Inferior parietal cortex (tissue), 1 donor: ENCODE measurements around the gene PSD4.

Experiments used
- DNase-seq: peaks from one replicate; pipeline ENCODE4 v3.0.0-alpha.2; 2016; ENCODE audit errors: extremely low spot score

The PSD4 gene

GRCh38 chr2:113167962-113168340, 5.8 kb upstream of the PSD4 start:
- no peak for DNase-seq

GRCh38 chr2:113169002-113169530, 4.7 kb upstream of the PSD4 start:
- no peak for DNase-seq

GRCh38 chr2:113169586-113169985, 4.2 kb upstream of the PSD4 start:
- DNase-seq = no peak

DNA sequence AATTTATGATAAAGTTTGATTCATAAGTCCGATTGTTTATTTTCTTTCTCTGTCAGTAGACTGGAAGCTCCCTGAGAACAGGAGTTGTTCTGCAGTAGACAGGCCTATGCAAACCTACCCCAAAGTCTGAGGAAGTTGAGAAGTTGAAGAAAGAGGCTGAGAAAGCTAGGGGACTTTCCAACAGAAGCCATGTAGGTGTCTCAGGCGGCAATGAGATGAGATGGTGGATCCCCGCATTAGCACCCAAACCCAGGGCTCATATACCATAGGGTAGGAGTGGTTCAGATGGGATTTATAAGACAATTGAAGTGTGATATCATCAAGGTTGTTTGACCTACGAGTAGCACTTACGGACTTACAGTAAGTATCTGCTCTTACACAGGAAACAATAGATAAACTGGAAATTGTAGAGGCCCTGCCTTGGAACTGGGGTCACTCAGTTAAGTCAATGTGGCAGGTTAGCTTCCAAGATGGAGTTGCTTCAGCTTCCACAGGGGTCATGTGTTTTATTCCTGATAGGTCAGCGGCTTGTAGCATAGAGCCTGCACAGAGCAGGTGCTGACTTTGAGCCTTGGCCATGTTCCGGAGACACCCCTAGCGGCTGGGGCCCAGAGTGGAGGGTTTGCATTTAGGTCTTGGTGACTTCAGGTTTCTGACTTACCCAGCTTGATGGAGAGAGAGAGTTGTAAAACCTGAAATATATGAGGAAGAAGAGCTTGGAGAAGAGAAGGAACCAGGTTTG, 2.3 kb upstream of the PSD4 start:
- no peak for DNase-seq

- no peak for DNase-seq
These were observed 840 bp upstream of the PSD4 start for GRCh38 chr2:113172721-113173541.

- DNase-seq = no peak
These were observed 592 bp downstream of the PSD4 start for GRCh38 chr2:113174376-113174750.

- no peak for DNase-seq
These were observed 1.4 kb downstream of the PSD4 start for GRCh38 chr2:113175042-113175628.

DNA sequence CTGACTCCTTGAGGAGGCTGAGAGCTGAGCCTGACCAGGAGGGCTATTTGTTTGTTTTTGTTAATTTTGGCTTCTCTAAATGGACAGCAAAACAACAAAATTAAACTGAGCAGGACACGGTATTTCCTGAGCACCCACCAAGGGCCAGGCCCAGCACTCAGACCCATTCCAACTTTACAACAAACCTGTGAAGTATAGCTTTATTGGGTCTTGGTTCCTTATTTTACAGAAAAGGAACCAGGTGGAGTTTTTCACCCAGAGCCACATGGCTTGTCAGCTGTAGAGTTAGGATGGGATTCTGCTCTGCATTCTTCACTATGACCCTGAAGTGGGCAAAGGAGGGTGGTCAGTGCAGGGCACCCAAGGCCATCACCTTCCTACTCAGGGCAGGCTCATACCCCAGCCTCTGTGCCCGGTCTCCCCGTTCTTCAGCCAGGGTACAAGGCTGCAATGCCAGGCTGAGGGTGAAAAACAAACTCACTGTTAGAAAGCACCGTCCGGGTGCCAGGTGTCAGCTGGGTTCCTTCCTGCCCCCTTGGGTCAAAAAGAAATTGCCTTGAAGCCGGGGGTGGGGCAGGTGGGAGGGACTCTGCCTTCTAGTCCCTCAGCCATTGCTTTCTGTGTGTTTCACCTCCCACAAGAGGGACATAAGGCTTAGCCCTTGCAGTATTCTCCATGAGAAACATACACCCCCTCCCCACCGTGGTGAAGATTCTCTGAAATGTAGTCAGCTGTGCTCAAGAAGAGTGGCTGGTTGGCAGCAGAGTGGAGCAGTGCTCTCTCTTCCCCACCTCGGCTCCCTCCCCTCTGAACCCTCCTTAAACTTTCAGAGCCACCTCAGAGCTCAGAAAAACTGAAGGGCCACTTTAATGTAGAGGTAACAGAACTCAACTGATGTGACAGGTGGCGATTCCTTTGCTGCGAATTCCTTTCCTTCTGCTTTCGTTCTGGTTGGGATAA, 2.2 kb downstream of the PSD4 start:
- no peak for DNase-seq

DNA sequence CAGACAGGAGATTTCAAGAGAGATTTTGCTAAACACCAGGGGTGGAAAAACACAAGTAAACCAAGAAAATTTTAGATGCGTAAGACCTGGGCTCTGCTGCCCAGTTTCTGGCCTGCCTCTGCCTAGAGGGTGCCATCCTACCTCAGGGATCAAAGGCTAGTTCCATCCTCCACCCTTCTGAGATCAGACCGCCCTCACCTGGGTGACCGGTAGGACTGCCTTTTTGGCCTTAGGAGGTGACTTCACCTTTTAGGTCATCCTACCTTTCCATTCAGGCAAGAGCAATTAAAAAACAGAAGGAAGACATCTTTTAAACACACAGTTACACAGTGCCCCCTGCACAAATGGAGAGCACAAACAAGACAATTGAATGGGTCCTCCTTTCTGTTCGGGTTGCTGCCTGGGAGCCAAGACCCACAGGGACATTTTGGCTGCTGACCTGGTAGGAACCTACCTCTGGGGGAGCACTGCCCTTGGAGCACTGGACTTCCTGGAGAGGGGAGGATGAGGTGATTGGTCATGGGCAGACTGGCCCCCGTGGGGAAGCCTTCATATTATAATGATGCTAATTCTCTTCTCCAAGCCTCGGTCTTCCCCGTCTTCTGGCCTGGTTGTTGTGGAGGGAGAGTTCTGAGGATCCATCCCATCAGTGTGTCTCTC, 3.1 kb downstream of the PSD4 start:
- DNase-seq = no peak

DNA sequence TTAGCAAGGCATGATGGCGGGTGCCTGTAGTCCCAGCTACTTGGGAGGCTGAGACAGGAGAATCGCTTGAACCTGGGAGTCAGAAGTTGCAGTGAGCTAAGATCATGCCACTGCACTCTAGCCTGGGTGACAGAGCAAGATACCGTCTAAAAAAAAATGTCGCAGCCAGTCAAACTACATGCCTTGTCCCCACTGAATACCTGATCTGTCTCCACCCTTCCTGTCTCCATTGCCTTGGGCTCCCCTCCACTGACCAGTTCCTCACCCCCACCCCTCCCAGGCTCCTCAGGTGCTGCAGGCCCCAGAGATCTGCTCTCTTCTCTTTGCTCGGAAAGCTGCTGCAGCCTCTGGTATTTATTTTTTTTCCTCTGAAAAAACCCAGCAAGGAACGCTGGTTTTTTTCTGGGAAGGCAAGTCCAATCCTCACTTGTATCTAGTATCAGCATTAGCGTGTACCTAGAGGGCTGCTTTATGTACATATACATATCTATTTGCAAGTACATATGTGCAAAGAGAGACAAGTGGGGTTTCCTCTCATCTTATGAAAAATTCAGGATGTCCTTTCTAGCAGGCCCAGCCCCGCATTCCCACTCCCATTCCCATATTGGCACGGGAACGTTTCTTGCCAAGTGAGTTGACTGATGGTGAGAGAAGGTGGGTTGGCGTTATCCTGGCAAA, 4.4 kb downstream of the PSD4 start:
- no peak for DNase-seq

DNA sequence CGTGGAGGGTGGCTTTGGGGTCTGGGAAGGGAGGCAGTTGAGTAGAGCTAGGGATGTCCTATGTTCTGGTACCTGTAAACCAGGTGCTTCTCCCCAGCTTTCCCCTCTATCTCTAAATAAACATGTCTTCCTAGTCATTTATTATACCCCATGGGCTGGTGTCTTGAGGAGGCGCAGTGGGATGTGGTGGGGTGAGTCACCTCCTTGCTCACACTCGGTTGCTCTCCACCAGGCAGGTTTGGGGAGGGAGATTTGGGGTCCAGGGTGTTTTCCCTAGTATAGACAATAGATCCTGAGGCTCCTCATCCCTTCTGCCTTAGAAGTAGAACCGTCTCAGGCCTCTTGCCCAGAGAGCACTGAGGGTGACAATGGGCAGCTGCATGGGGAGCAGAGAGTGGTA, 5.1 kb downstream of the PSD4 start:
- DNase-seq = no peak

DNA sequence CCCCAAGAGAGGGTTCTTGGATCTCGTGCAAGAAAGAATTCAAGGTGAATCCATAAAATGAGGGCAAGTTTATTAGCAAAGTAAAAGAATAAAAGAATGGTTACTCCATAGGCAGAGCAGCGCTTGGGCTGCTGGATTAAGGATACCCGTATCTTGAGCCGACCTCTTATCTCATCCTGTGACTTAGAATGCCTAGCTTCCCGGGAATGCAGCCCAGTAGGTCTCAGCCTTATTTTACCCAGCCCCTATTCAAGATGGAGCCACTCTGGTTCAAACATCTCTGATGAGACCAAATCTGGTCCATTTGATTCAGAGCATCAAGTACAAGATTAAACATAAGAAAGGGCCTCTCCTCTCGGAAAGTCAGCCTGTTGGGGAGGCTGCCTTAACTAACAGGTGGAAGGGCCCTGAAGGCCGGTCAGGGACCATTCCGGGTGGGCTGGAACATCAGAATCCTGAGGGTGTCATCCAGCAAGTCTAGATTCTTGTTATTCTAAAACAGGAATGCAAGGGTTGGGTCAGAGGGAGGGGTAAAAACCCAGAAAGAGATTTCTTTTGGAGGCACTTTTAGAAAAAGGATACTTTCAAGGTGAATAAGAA, 5.8 kb downstream of the PSD4 start:
- no peak for DNase-seq

DNA sequence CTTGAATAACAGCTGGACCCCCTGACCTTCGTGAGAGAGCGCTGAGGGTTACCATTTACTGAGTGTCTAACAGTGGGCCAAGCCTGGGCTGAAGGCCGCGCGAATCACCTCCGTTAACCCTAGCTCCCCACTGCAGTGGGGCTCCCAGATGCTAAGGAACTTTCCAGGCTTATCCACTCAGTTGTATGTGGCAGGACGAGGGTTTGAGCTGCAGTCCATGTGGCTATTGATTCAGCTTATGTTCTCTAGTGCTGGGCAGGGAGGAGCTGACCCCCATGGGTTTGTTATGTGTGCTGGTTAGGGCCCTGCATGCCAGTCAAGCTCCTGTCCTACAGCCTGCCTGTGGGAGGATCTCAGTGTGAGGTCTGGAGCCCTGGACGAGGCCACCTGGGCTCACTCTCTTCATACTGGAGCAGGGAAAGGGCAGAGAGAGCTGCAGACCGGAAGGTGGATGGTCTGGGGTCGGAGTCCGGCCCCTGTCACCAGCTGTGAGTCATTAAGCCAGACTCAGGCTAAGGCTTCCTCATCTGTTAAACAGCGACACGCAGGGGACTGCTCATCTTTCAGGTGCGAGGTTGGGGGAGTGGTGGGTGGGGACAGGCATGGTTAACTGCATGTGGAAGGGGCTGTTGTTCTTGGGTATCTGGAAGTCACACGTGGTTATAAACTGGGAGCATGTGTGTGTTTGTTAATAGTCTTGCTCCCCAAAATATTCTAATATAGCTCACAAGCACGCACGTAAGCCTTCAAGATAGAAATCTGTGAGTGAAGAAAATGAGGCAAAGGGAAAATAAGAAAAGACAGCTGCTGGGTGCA, 6.6 kb downstream of the PSD4 start:
- DNase-seq = no peak

GRCh38 chr2:113181258-113182051, 7.7 kb downstream of the PSD4 start:
- DNase-seq = no peak

- DNase-seq = no peak
These were observed 8.9 kb downstream of the PSD4 start for GRCh38 chr2:113182471-113183260.

DNA sequence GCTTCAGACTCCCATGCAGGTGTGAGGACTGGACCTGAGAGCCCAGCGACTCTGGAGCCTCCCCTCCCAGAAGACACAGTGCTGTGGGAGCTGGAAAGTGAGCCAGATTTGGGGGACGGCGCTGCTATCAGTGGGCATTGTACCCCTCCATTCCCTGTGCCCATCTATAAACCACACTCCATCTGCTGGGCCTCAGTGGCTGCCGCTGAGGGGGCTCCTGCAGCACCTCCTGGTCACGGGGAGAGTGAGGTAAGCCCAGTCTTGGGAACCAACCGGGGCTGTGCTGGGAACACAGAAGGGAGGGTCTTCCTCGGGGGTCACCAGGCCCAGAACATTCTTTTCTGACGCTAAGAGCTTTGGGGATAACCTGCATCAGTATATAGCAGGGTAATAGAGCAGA, 9.5 kb downstream of the PSD4 start:
- no peak for DNase-seq

GRCh38 chr2:113183703-113184102, 9.9 kb downstream of the PSD4 start:
- DNase-seq = no peak
